C4-2B (cell line): ENCODE measurements around the gene OSBPL9.

ENCODE experiments used
- H3K27ac ChIP-seq: fragments of 450-650 bp; 2 replicates; pipeline ENCODE4 v1.5.1; 2017
- CTCF ChIP-seq: fragments of 450-650 bp; conservative IDR thresholded peaks from 2 replicates; pipeline ENCODE4 v1.5.1; 2017; ENCODE audit warnings: mild to moderate bottlenecking
- ZFX ChIP-seq: fragments of 450-650 bp; IDR thresholded peaks from 2 replicates; pipeline ENCODE4 v1.6.1; 2017

Gene OSBPL9

GRCh38 chr1:51636764-51637522 is 20.1 kb downstream of the OSBPL9 start:
- TF ChIP-seq ZFX = no peak
- no peak for TF ChIP-seq CTCF
- H3K27ac ChIP-seq = no peak overlapping the region

- TF ChIP-seq CTCF (no peak), ZFX (no peak)
- no peak overlapping the region for H3K27ac ChIP-seq
Measured at GRCh38 chr1:51638350-51638749, 21.5 kb downstream of the OSBPL9 start.

GRCh38 chr1:51639694-51640093 is 22.8 kb downstream of the OSBPL9 start:
- no peak overlapping the region for H3K27ac ChIP-seq
- TF ChIP-seq ZFX = no peak
- no peak for TF ChIP-seq CTCF

GRCh38 chr1:51641096-51641495 is 24.2 kb downstream of the OSBPL9 start:
- TF ChIP-seq ZFX (no peak), CTCF (no peak)
- H3K27ac ChIP-seq = no peak overlapping the region

GRCh38 chr1:51642739-51643142 is 25.8 kb downstream of the OSBPL9 start:
- TF ChIP-seq ZFX = no peak
- no peak for TF ChIP-seq CTCF
- no peak overlapping the region for H3K27ac ChIP-seq

GRCh38 chr1:51643362-51643761 is 26.5 kb downstream of the OSBPL9 start:
- TF ChIP-seq CTCF (no peak), ZFX (no peak)
- H3K27ac ChIP-seq = no peak overlapping the region

GRCh38 chr1:51644020-51644419 is 27.1 kb downstream of the OSBPL9 start:
- H3K27ac ChIP-seq = no peak overlapping the region
- TF ChIP-seq CTCF (no peak), ZFX (no peak)
